Neural cell (in vitro differentiated cells): ENCODE results near the gene PTPN20.

ENCODE experiments used
- EZH2 ChIP-seq: fragments of 200-600, 300-800 bp; shearing (Covaris generic), sonication (generic); IDR thresholded peaks from 2 replicates; pipeline ENCODE4 v1.6.1; 2014; ENCODE audit warnings: antibody characterized with exemption, low read length, borderline replicate concordance, mild to moderate bottlenecking; ENCODE audit not compliant: insufficient read depth, poor library complexity, severe bottlenecking
- POLR2AphosphoS5 ChIP-seq: IDR thresholded peaks from 2 replicates; pipeline ENCODE4 v1.6.1; 2012
- SMC3 ChIP-seq: fragments of 450-650 bp; conservative IDR thresholded peaks from 2 replicates; pipeline ENCODE4 v1.6.1; 2014; ENCODE audit warnings: antibody characterized with exemption, mild to moderate bottlenecking, moderate library complexity; ENCODE audit not compliant: poor library complexity
- TF ChIP-seq, protein P1 (sequence below): fragments of 450-650 bp; IDR thresholded peaks from 2 replicates; pipeline ENCODE4 v1.5.1; 2014; ENCODE audit warnings: antibody characterized with exemption, mild to moderate bottlenecking, moderate library complexity; ENCODE audit not compliant: poor library complexity, severe bottlenecking

DNA sequence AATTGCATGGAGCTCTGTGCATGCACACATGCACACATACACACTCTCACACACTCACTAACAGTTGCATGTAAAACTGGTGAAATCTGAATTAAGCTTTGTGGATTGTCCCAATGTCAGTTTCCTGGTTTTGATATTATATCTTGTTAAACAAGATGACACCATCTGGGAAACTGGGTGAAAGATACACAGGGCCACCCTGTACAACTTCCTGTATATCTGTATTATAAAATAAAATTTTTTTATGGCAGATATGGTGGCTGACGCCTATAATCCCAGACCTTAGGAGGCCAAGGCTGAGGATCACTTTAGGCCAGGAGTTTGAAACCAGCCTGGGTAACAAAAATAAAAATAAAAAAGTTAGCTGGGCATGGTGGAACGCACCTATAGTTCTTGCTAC lies 87.4 kb downstream of the PTPN20 start:
- TF ChIP-seq, protein P1, sequence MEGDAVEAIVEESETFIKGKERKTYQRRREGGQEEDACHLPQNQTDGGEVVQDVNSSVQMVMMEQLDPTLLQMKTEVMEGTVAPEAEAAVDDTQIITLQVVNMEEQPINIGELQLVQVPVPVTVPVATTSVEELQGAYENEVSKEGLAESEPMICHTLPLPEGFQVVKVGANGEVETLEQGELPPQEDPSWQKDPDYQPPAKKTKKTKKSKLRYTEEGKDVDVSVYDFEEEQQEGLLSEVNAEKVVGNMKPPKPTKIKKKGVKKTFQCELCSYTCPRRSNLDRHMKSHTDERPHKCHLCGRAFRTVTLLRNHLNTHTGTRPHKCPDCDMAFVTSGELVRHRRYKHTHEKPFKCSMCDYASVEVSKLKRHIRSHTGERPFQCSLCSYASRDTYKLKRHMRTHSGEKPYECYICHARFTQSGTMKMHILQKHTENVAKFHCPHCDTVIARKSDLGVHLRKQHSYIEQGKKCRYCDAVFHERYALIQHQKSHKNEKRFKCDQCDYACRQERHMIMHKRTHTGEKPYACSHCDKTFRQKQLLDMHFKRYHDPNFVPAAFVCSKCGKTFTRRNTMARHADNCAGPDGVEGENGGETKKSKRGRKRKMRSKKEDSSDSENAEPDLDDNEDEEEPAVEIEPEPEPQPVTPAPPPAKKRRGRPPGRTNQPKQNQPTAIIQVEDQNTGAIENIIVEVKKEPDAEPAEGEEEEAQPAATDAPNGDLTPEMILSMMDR, result no peak
- TF ChIP-seq POLR2AphosphoS5 (no peak), EZH2 (no peak), SMC3 (no peak)
